ENCODE data around the gene NCS1.

Gene NCS1

DNA sequence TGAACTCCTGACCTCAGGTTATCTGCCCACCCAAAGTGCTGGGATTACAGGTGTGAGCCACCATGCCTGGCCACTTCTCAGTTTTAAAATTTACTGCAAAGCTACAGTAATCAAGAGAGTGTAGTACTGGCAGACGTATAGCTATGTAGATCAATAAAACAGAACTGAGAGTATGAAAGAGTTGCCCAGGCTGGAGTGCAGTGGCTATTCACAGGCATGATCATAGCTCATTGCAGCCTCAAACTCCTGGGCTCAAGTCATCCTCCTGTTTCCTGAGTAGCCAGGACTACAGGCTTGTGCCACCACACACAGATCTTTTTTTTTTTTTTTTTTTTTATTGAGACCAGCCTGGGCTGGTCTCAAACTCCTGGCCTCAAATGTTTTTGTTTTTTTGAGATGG lies 26.5 kb upstream of the NCS1 start:
- DNase-seq = peak in 1 of 10 donors; percentile 3
- intact Hi-C loops (cut with DNase I) = no loop called here

DNA sequence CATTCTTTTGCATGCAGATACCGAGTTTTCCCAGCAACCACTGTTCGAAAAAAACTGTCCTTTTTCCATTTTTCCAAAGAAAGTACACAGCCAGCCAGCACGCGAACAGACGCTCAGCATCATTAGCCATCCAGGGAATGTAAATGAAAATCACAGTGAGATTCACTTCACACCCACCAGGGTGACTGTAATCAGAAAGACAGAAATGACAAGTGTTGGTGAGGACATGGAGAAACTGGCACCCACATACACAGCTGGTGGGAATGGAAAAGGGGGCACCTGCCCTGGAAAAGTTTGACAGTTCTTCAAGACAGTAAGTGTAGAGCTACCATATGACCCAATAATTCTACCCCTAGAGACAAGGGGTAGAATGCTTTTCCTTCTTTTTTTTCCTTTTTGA lies 25.0 kb upstream of the NCS1 start:
- DNase-seq = no peak
- intact Hi-C loops (cut with DNase I) = no loop called here

DNA sequence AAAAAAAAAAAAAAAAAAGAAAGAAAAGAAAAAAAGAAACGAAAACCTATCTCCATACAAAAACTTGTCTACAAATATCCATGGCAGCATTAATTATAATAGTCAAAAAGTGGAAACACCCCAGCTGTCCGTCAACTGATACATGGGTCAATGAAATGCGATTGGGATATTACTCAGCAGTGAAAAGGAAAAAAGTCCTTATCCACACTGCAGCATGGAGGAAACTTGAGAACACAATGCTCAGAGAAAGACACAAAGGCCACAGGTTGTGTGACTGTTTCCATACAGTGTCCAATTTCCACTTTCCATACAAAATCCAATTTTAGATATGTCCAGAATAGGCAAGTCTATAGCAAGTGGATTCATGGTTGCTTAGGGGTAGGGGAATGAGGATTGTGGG lies 24.3 kb upstream of the NCS1 start:
- DNase-seq = no peak
- intact Hi-C loops (cut with DNase I) = no loop called here

- intact Hi-C loops (cut with DNase I) = no loop called here
These were observed 23.2 kb upstream of the NCS1 start for GRCh38 chr9:130149031-130149430.

DNA sequence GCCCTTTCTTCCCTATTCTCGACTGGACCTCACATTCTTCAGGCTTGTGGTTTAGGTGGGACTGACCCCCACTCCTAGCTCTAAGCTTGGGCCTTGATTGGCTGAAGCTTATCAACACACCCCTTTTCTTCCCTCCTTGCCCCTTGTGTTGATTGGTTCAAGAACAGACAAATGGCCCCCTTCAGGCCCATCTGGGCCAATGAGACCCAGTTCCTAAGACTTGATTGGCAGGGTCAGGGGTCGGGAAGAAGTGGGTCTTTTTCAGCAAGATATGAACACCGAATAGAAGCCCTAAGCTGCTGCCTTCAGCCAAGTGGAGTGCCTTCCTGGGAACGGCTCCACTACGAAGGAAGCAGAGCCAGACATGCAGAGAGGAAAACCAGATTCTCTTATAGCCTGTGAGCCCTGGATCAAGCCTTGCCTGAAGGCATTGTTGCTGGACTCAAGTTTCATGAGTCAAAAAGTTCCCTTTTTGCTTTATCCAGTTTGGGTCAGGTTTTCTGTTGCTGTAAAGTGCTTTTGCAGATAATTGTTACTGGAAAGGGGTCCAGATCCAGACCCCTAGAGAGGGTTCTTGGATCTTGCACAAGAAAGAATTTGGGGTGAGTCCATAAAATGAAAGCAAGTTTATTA lies 22.4 kb upstream of the NCS1 start:
- no peak for DNase-seq
- intact Hi-C loops (cut with DNase I) = no loop called here

More at GRCh38 chr9:130149031-130149430, 23.2 kb upstream of the NCS1 start:
- DNase-seq = no peak

GRCh38 chr9:130150779-130151382 lies 21.3 kb upstream of the NCS1 start:
- DNase-seq = peak in 1 of 10 donors; percentile 30
- intact Hi-C loops (cut with DNase I) = no loop called here

- DNase-seq = no peak
- intact Hi-C loops (cut with DNase I) = no loop called here
These were observed 17.4 kb upstream of the NCS1 start for GRCh38 chr9:130154816-130155215.

GRCh38 chr9:130155647-130156046 lies 16.6 kb upstream of the NCS1 start:
- peak in 1 of 10 donors; percentile 62 for DNase-seq
- intact Hi-C loops (cut with DNase I) = no loop called here

DNA sequence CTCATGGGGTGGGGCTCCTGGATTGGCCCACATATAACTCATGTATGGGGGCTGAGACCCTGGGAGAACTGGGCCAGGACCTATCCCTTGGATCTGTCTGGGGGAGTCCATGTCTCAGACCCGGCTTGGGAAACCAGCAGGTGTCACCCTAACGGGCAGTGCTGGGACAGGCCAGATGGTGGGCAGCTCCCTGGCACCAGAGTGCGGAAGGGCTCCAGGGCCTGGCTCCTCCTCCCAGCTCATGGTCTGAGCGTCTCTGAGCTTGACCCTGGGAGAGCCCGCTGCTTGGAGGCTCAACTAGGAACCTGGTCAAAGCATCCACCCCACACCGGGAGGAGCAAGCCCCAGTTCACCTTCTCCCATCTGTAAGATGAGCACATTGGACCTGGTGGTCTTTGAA lies 15.5 kb upstream of the NCS1 start:
- intact Hi-C loops (cut with DNase I) = no loop called here
- peak in 5 of 10 donors; percentile 39 to 90 (median 55) for DNase-seq

DNA sequence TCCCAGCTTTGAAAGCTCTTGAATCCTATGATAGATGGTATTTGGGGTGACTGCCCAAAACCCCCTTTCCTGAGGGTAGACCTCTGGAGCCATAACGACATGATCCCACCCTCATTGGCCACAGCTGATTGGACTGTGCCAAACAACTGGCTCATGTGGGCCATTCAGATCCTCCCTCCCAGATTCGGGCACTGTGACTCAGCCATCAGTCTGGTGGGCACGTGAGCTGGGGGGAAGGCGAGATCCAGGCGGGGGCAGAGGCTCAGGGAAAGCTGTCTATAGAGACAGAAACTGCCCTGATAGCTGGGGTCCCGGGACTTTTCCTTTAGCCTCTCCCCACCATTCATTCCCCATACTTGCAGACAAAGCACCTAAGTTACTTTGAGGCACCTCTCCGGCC lies 15.1 kb upstream of the NCS1 start:
- intact Hi-C loops (cut with DNase I) = no loop called here
- peak in 1 of 10 donors; percentile 20 for DNase-seq

GRCh38 chr9:130158001-130158400 lies 14.2 kb upstream of the NCS1 start:
- intact Hi-C loops (cut with DNase I) = no loop called here
- DNase-seq = peak in 1 of 10 donors; percentile 51

GRCh38 chr9:130159057-130159456 lies 13.1 kb upstream of the NCS1 start:
- intact Hi-C loops (cut with DNase I) = no loop called here

GRCh38 chr9:130159915-130160670 lies 12.1 kb upstream of the NCS1 start:
- intact Hi-C loops (cut with DNase I) = no loop called here
- no peak for DNase-seq

More at GRCh38 chr9:130159057-130159456, 13.1 kb upstream of the NCS1 start:
- DNase-seq = peak in 2 of 10 donors; percentile 51 to 82

DNA sequence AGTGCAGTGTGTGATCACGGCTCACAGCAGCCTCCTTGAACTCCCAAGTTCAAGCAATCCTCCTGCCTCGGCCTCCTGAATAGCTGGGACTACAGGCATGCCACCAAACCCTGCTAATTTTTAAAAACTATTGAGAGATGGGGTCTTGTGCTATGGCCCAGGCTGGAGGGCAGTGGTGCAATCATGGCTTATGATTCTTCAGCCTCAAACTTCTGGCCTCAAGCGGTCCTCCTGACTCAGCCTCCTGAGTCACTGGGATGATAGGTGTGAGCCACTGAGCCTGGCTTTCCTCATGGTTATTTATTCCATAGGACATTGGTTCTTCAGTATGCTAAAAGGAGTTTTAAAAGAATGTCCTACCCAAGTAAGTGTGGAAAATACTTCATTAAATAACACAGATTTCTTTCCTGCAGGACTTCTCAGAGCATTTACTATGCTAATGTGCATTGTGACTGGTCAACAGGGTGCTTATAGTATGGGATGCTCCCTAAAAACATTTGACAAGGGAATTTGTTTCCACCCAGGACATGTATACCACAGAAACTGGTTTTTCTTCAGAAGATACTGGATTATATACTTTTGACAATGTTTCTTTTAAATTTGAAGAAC lies 11.2 kb upstream of the NCS1 start:
- no peak for DNase-seq
- intact Hi-C loops (cut with DNase I) = no loop called here

GRCh38 chr9:130165579-130165978 lies 6.6 kb upstream of the NCS1 start:
- intact Hi-C loops (cut with DNase I) = no loop called here

GRCh38 chr9:130166399-130166798 lies 5.8 kb upstream of the NCS1 start:
- DNase-seq = no peak
- intact Hi-C loops (cut with DNase I) = no loop called here

More at GRCh38 chr9:130165579-130165978, 6.6 kb upstream of the NCS1 start:
- DNase-seq = no peak

- intact Hi-C loops (cut with DNase I) = no loop called here
- no peak for DNase-seq
These were observed 4.3 kb upstream of the NCS1 start for GRCh38 chr9:130167927-130168326.

GRCh38 chr9:130171226-130172148 lies 717 bp upstream of the NCS1 start:
- peak in 2 of 10 donors; percentile 79 to 87 for DNase-seq
- intact Hi-C loops (cut with DNase I) = loop anchor here (1.0 to 10.0 kb wide), 2 partner anchors 65 to 67 kb away; no protein-coding TSS in a partner anchor

- intact Hi-C loops (cut with DNase I) = loop anchor here (1.0 to 10.0 kb wide), 2 partner anchors 63 to 68 kb away; no protein-coding TSS in a partner anchor
These were observed 858 bp downstream of the NCS1 start for GRCh38 chr9:130172858-130173665.

More at GRCh38 chr9:130172858-130173665, 858 bp downstream of the NCS1 start:
- peak in 3 of 10 donors; percentile 46 to 92 (median 83) for DNase-seq

All from posterior cingulate gyrus (tissue), 11 donors.